Activated T-cell treated with anti-CD3 and anti-CD28 coated beads, Interleukin-2, amount 50 U/mL, for 48 hours (primary cell): ENCODE results near the gene PLSCR3.

Source experiments
- DNase-seq, 2 experiments: peaks; one replicate each; pipeline ENCODE4 v3.0.0-alpha.2; 2020

PLSCR3 gene

GRCh38 chr17:7405350-7406234 lies 11.3 kb upstream of the PLSCR3 start:
- DNase-seq, result no peak

GRCh38 chr17:7404737-7405349 lies 10.5 kb upstream of the PLSCR3 start:
- no peak for DNase-seq

GRCh38 chr17:7403977-7404736 lies 9.8 kb upstream of the PLSCR3 start, which contains the start of gene TMEM256:
TMEM256 (minus strand) TSS chr17:7404097; CDS start chr17:7404084, 13 bp downstream.
- DNase-seq, result peak; percentile 96

GRCh38 chr17:7403727-7403976 lies 9.3 kb upstream of the PLSCR3 start:
- DNase-seq, result no peak

GRCh38 chr17:7403043-7403726 lies 8.9 kb upstream of the PLSCR3 start:
- peak; percentile 52 to 53 for DNase-seq

GRCh38 chr17:7398612-7399011 lies 4.3 kb upstream of the PLSCR3 start:
- no peak for DNase-seq

GRCh38 chr17:7396147-7396546 lies 1.8 kb upstream of the PLSCR3 start:
- no peak for DNase-seq

- DNase-seq, result peak; percentile 44 to 49
Measured at GRCh38 chr17:7393613-7394451, 493 bp downstream of the PLSCR3 start.

- no peak for DNase-seq
Measured at GRCh38 chr17:7392696-7393612, 1.4 kb downstream of the PLSCR3 start.

GRCh38 chr17:7391307-7391706 lies 3.0 kb downstream of the PLSCR3 start:
- no peak for DNase-seq

- no peak for DNase-seq
Measured at GRCh38 chr17:7389924-7390910, 4.1 kb downstream of the PLSCR3 start.

- DNase-seq, result no peak
Measured at GRCh38 chr17:7388856-7389255, 5.5 kb downstream of the PLSCR3 start.

GRCh38 chr17:7384489-7385081 lies 9.7 kb downstream of the PLSCR3 start:
- DNase-seq, result no peak

- DNase-seq, result peak; percentile 86 to 89
Measured at GRCh38 chr17:7383742-7384488, 10.4 kb downstream of the PLSCR3 start.

- DNase-seq, result no peak
Measured at GRCh38 chr17:7383371-7383741, 11.0 kb downstream of the PLSCR3 start.

GRCh38 chr17:7382901-7383300 lies 11.4 kb downstream of the PLSCR3 start:
- DNase-seq, result no peak

- peak in 1 of 2 experiments; percentile 29 for DNase-seq
Measured at GRCh38 chr17:7380855-7381683, 13.3 kb downstream of the PLSCR3 start, which contains the start of gene TNK1. TNK1 (plus strand) TSS chr17:7381089; CDS start chr17:7382927, 1,838 bp downstream.

GRCh38 chr17:7380321-7380720 lies 14.0 kb downstream of the PLSCR3 start:
- DNase-seq, result no peak
